Fibroblast of lung (primary cell): ENCODE results near the gene TRERF1.
"Not testable (repeated sequence)": the region's sequence is repeated elsewhere in the genome, so short reads cannot be mapped to it uniquely, and the experiment has no call there.

Source experiments
- EZH2 ChIP-seq: IDR thresholded peaks from 2 replicates; pipeline ENCODE4 v1.5.1; 2012; ENCODE audit warnings: low read length, control low read depth, mild to moderate bottlenecking; ENCODE audit errors: missing control alignments
- TF ChIP-seq, protein P1 (sequence below), 2 donors: IDR thresholded peaks in 1 of 2; conservative IDR thresholded peaks in 1 of 2; 1 replicate in 1 of 2; 2 replicates in 1 of 2; pipeline ENCODE4 v1.5.1; 2011 to 2012; ENCODE audit warnings: low read length in 2 of 2, control low read depth in 1 of 2, inconsistent platforms in 1 of 2, low read depth in 1 of 2, mild to moderate bottlenecking in 1 of 2

DNA sequence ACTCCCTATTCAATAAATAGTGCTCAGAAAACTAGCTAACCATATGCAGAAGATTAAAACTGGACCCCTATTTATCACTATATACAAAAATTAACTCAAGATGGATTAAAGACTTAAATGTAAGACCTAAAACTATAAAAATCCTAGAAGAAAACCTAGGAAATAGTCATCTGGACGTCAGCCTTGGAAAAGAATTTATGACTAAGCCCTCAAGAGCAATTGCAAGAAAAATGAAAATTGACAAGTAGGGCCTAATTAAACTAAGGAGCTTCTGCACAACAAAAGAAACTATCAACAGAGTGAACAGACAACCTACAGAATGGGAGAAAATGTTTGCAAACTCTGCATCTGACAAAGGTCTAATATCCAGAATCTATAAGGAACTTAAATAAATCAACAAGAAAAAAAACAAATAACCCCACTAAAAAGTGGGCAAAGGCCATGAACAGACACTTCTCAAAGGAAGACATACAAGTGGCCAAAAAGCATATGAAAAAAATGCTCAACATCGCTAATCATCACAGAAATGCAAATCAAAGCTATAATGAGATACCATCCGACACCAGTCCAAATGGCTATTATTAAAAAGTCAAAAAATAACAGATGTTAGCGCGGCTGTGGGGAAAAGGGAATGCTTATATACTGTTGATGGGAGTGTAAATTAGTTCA is 126.9 kb downstream of the TRERF1 start:
- TF ChIP-seq, protein P1, sequence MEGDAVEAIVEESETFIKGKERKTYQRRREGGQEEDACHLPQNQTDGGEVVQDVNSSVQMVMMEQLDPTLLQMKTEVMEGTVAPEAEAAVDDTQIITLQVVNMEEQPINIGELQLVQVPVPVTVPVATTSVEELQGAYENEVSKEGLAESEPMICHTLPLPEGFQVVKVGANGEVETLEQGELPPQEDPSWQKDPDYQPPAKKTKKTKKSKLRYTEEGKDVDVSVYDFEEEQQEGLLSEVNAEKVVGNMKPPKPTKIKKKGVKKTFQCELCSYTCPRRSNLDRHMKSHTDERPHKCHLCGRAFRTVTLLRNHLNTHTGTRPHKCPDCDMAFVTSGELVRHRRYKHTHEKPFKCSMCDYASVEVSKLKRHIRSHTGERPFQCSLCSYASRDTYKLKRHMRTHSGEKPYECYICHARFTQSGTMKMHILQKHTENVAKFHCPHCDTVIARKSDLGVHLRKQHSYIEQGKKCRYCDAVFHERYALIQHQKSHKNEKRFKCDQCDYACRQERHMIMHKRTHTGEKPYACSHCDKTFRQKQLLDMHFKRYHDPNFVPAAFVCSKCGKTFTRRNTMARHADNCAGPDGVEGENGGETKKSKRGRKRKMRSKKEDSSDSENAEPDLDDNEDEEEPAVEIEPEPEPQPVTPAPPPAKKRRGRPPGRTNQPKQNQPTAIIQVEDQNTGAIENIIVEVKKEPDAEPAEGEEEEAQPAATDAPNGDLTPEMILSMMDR (conservative IDR thresholded peaks at IDR 0.05 in 1 of 2, IDR thresholded peaks at IDR 0.05 in 1 of 2; ENCODE audit: low read depth in 1 of 2, low read length in 2 of 2), result not testable (repeated sequence)
- not testable (repeated sequence) for TF ChIP-seq EZH2
